Activated naive CD8-positive, alpha-beta T cell treated with anti-CD3 and anti-CD28 coated beads, Interleukin-2, amount 10 ng/mL, durations not matched to agents 7 days and 5 days (primary cell): ENCODE data around the gene PDE6B. TPM values are rescaled to one million over a fixed set of nuclear protein-coding genes. Genes with fewer than 3 reads are reported as not detected.

Experiments
- ATAC-seq: fragments of 150-1000 bp; cut with Tn5 transposase; one replicate; pipeline ENCODE4 v1.10.0; 2021; ENCODE audit warnings: low read depth, moderate library complexity
- POLR2A ChIA-PET: fragments of 350-600 bp; sonication (Branson Sonifier 250); formaldehyde crosslinking; loops from one replicate; lab custom pipeline; 2021; ENCODE audit warnings: antibody characterized with exemption; lab: Charles Lee
- DNase-seq: peaks from one replicate; pipeline ENCODE4 v3.0.0; 2021
- H3K27ac Mint-ChIP-seq: one replicate; pipeline ENCODE4 v1.8.0; 2022; ENCODE audit warnings: mild to moderate bottlenecking, mixed read lengths
- H3K27me3 Mint-ChIP-seq: one replicate; pipeline ENCODE4 v1.8.0; 2022; ENCODE audit warnings: mild to moderate bottlenecking, moderate library complexity, mixed read lengths
- H3K36me3 Mint-ChIP-seq: one replicate; pipeline ENCODE4 v1.8.0; 2021; ENCODE audit warnings: mild to moderate bottlenecking, mixed read lengths
- H3K4me1 Mint-ChIP-seq: one replicate; pipeline ENCODE4 v1.8.0; 2021; ENCODE audit warnings: mixed read lengths
- H3K4me3 Mint-ChIP-seq: one replicate; pipeline ENCODE4 v1.8.0; 2022; ENCODE audit warnings: mild to moderate bottlenecking, moderate library complexity, mixed read lengths
- H3K9me3 Mint-ChIP-seq: one replicate; pipeline ENCODE4 v1.8.0; 2021; ENCODE audit warnings: mixed read lengths
- total RNA-seq, 2 experiments: library from RNA; stranded (reverse); gene quantifications; one replicate each; pipeline ENCODE4 v1.2.3, GENCODE V29; 2021

Gene PDE6B
- total RNA-seq, 2 experiments from 2014 or later = 16.6 to 23.2 TPM

- ATAC-seq (no peak), DNase-seq (no peak)
- no peaks in the 10 kb centered on the region for H3K9me3 Mint-ChIP-seq
- H3K27me3 Mint-ChIP-seq = peaks cover 3% of the 10 kb centered on the region
- H3K4me1 Mint-ChIP-seq = no peaks in the 10 kb centered on the region
- H3K4me3 Mint-ChIP-seq = no peak overlapping the region
- POLR2A ChIA-PET = no interaction called here
- no peaks in the 10 kb centered on the region for H3K36me3 Mint-ChIP-seq
- H3K27ac Mint-ChIP-seq = no peak overlapping the region
Observed at GRCh38 chr4:622071-622995, 3.0 kb upstream of the PDE6B start.

- no peaks in the 10 kb centered on the region for H3K36me3 Mint-ChIP-seq
- H3K27me3 Mint-ChIP-seq = no peaks in the 10 kb centered on the region
Observed at GRCh38 chr4:622996-623913, 2.1 kb upstream of the PDE6B start.

GRCh38 chr4:623914-624566 lies 1.3 kb upstream of the PDE6B start:
- POLR2A ChIA-PET = no interaction called here
- H3K4me3 Mint-ChIP-seq = no peak overlapping the region
- no peak for ATAC-seq

More at GRCh38 chr4:622996-623913, 2.1 kb upstream of the PDE6B start:
- no peaks in the 10 kb centered on the region for H3K9me3 Mint-ChIP-seq
- no peak overlapping the region for H3K27ac Mint-ChIP-seq
- POLR2A ChIA-PET = no interaction called here
- ATAC-seq = no peak
- no peak overlapping the region for H3K4me3 Mint-ChIP-seq
- no peak for DNase-seq
- H3K4me1 Mint-ChIP-seq = no peaks in the 10 kb centered on the region

GRCh38 chr4:625631-626161 lies 323 bp downstream of the PDE6B start:
- H3K4me3 Mint-ChIP-seq = no peak overlapping the region
- H3K9me3 Mint-ChIP-seq = no peaks in the 10 kb centered on the region
- H3K27ac Mint-ChIP-seq = no peak overlapping the region
- DNase-seq (no peak), ATAC-seq (no peak)
- POLR2A ChIA-PET = no interaction called here
- H3K36me3 Mint-ChIP-seq = no peaks in the 10 kb centered on the region
- H3K4me1 Mint-ChIP-seq = no peaks in the 10 kb centered on the region
- no peaks in the 10 kb centered on the region for H3K27me3 Mint-ChIP-seq

More at GRCh38 chr4:623914-624566, 1.3 kb upstream of the PDE6B start:
- Mint-ChIP-seq H3K9me3 (no peaks in the 10 kb centered on the region), H3K4me1 (no peaks in the 10 kb centered on the region), H3K27ac (no peak overlapping the region), H3K27me3 (no peaks in the 10 kb centered on the region), H3K36me3 (no peaks in the 10 kb centered on the region)
- no peak for DNase-seq

GRCh38 chr4:626201-627091 lies 1.1 kb downstream of the PDE6B start:
- no peaks in the 10 kb centered on the region for H3K4me1 Mint-ChIP-seq
- H3K4me3 Mint-ChIP-seq = no peak overlapping the region
- H3K27ac Mint-ChIP-seq = no peak overlapping the region
- POLR2A ChIA-PET = interaction anchor here (0.7 kb wide), 1 partner anchor 287 kb away, joined by 3 read pairs; no protein-coding TSS in a partner anchor
- ATAC-seq (no peak), DNase-seq (no peak)
- H3K27me3 Mint-ChIP-seq = no peaks in the 10 kb centered on the region
- H3K9me3 Mint-ChIP-seq = peaks cover 2% of the 10 kb centered on the region
- no peaks in the 10 kb centered on the region for H3K36me3 Mint-ChIP-seq

GRCh38 chr4:627347-628125 lies 2.2 kb downstream of the PDE6B start:
- POLR2A ChIA-PET = no interaction called here
- ATAC-seq = no peak
- no peaks in the 10 kb centered on the region for H3K36me3 Mint-ChIP-seq

GRCh38 chr4:628311-628741 lies 3.0 kb downstream of the PDE6B start:
- no peaks in the 10 kb centered on the region for H3K4me1 Mint-ChIP-seq
- no peaks in the 10 kb centered on the region for H3K36me3 Mint-ChIP-seq
- H3K9me3 Mint-ChIP-seq = peaks cover 11% of the 10 kb centered on the region
- no peak overlapping the region for H3K27ac Mint-ChIP-seq
- POLR2A ChIA-PET = no interaction called here
- no peak for DNase-seq
- H3K27me3 Mint-ChIP-seq = no peaks in the 10 kb centered on the region
- no peak for ATAC-seq
- H3K4me3 Mint-ChIP-seq = no peak overlapping the region

More at GRCh38 chr4:627347-628125, 2.2 kb downstream of the PDE6B start:
- Mint-ChIP-seq H3K4me3 (no peak overlapping the region), H3K4me1 (no peaks in the 10 kb centered on the region), H3K9me3 (peaks cover 7% of the 10 kb centered on the region), H3K27me3 (no peaks in the 10 kb centered on the region), H3K27ac (no peak overlapping the region)
- no peak for DNase-seq

- POLR2A ChIA-PET = no interaction called here
- Mint-ChIP-seq H3K27me3 (no peaks in the 10 kb centered on the region), H3K27ac (no peak overlapping the region), H3K4me1 (no peaks in the 10 kb centered on the region), H3K36me3 (no peaks in the 10 kb centered on the region), H3K4me3 (no peak overlapping the region), H3K9me3 (peaks cover 11% of the 10 kb centered on the region)
- DNase-seq = no peak
- ATAC-seq = no peak
Observed at GRCh38 chr4:628821-629635, 3.7 kb downstream of the PDE6B start.

GRCh38 chr4:629636-629914 lies 4.2 kb downstream of the PDE6B start:
- Mint-ChIP-seq H3K36me3 (no peaks in the 10 kb centered on the region), H3K27ac (no peak overlapping the region), H3K4me3 (no peak overlapping the region), H3K4me1 (no peaks in the 10 kb centered on the region), H3K27me3 (no peaks in the 10 kb centered on the region), H3K9me3 (peaks cover 11% of the 10 kb centered on the region)
- ATAC-seq = no peak
- POLR2A ChIA-PET = no interaction called here
- DNase-seq = no peak

GRCh38 chr4:629915-630641 lies 4.7 kb downstream of the PDE6B start:
- ATAC-seq (no peak), DNase-seq (no peak)
- H3K9me3 Mint-ChIP-seq = peaks cover 11% of the 10 kb centered on the region
- H3K4me3 Mint-ChIP-seq = no peak overlapping the region
- H3K36me3 Mint-ChIP-seq = no peaks in the 10 kb centered on the region
- H3K4me1 Mint-ChIP-seq = no peaks in the 10 kb centered on the region
- POLR2A ChIA-PET = no interaction called here
- no peak overlapping the region for H3K27ac Mint-ChIP-seq
- H3K27me3 Mint-ChIP-seq = no peaks in the 10 kb centered on the region

- POLR2A ChIA-PET = no interaction called here
- Mint-ChIP-seq H3K4me3 (no peak overlapping the region), H3K27me3 (no peaks in the 10 kb centered on the region), H3K27ac (no peak overlapping the region), H3K9me3 (peaks cover 11% of the 10 kb centered on the region), H3K36me3 (no peaks in the 10 kb centered on the region), H3K4me1 (no peaks in the 10 kb centered on the region)
- ATAC-seq (no peak), DNase-seq (no peak)
Observed at GRCh38 chr4:630656-631055, 5.3 kb downstream of the PDE6B start.
